Left renal pelvis (tissue), 4 donors: ENCODE data around the gene ADIPOQ. TPM values are rescaled to one million over a fixed set of nuclear protein-coding genes. Genes with fewer than 3 reads are reported as not detected.
A peak's percentile ranks its signal among the peaks of the same experiment; 100 is the strongest.
"Not testable (repeated sequence)": the region's sequence is repeated elsewhere in the genome, so short reads cannot be mapped to it uniquely, and the experiment has no call there.

ENCODE experiments used
- DNase-seq, 4 donors: peaks; one replicate each; pipeline ENCODE4 v3.0.0-alpha.2; 2013; ENCODE audit warnings: low read depth in 4 of 4, low spot score in 3 of 4
- polyA plus RNA-seq, 4 donors: library from polyadenylated mRNA; unstranded; fragments of 120-200 nt; gene quantifications; one replicate each; pipeline ENCODE4 v1.2.1, GENCODE V29; 2013; ENCODE audit not compliant: insufficient read length in 4 of 4

ADIPOQ gene
- polyA plus RNA-seq, 4 donors = 0.06 to 0.29 TPM; not detected in 2

- DNase-seq = no peak
These were observed 16.6 kb upstream of the ADIPOQ start for GRCh38 chr3:186825872-186826409.

- no peak for DNase-seq
These were observed 16.0 kb upstream of the ADIPOQ start for GRCh38 chr3:186826410-186826975.

- peak in 3 of 4 donors; percentile 73 to 79 (median 78) for DNase-seq
These were observed 15.3 kb upstream of the ADIPOQ start for GRCh38 chr3:186826976-186827857.

GRCh38 chr3:186828340-186828739 lies 14.2 kb upstream of the ADIPOQ start:
- DNase-seq = no peak

GRCh38 chr3:186831798-186832197 lies 10.7 kb upstream of the ADIPOQ start:
- no peak for DNase-seq

- DNase-seq = no peak
These were observed 10.2 kb upstream of the ADIPOQ start for GRCh38 chr3:186832276-186832675.

- no peak for DNase-seq
These were observed 2.5 kb upstream of the ADIPOQ start for GRCh38 chr3:186839874-186840641.

GRCh38 chr3:186841620-186842019 lies 890 bp upstream of the ADIPOQ start:
- DNase-seq = no peak

GRCh38 chr3:186843039-186843432 lies 526 bp downstream of the ADIPOQ start:
- no peak for DNase-seq

GRCh38 chr3:186844908-186845307 lies 2.4 kb downstream of the ADIPOQ start:
- no peak for DNase-seq

GRCh38 chr3:186845756-186846155 lies 3.2 kb downstream of the ADIPOQ start:
- DNase-seq = no peak

- DNase-seq = no peak
These were observed 4.9 kb downstream of the ADIPOQ start for GRCh38 chr3:186847437-186847836.

GRCh38 chr3:186849374-186849975 lies 7.0 kb downstream of the ADIPOQ start:
- no peak for DNase-seq

GRCh38 chr3:186851835-186852234 lies 9.3 kb downstream of the ADIPOQ start:
- DNase-seq = not testable (repeated sequence)

- DNase-seq = no peak
These were observed 10.5 kb downstream of the ADIPOQ start for GRCh38 chr3:186852994-186853393.

- DNase-seq = no peak
These were observed 11.6 kb downstream of the ADIPOQ start for GRCh38 chr3:186854146-186854545.

GRCh38 chr3:186854954-186855353 lies 12.4 kb downstream of the ADIPOQ start:
- DNase-seq = no peak

- no peak for DNase-seq
These were observed 15.2 kb downstream of the ADIPOQ start for GRCh38 chr3:186857743-186858142.

GRCh38 chr3:186865215-186865853 lies 22.8 kb downstream of the ADIPOQ start:
- not testable (repeated sequence) for DNase-seq

GRCh38 chr3:186866095-186866494 lies 23.6 kb downstream of the ADIPOQ start:
- DNase-seq = not testable (repeated sequence)
